Occipital lobe (tissue), 2 donors: ENCODE data around the gene SMIM23. TPM values are rescaled to one million over a fixed set of nuclear protein-coding genes. Genes with fewer than 3 reads are reported as not detected.

ENCODE experiments used
- DNase-seq: peaks from one replicate; lab custom pipeline; 2025; lab: John Stamatoyannopoulos, UW
- total RNA-seq: library from RNA; depleted of rRNA; stranded (reverse); fragments of >200 nt; gene quantifications from one replicate; pipeline ENCODE4 v1.2.3, GENCODE V29; 2014

The SMIM23 gene
- total RNA-seq, 1 donor from 2014 or later: not detected

GRCh38 chr5:171813813-171814490 lies 28.3 kb downstream of the SMIM23 start:
- no peak for DNase-seq

DNA sequence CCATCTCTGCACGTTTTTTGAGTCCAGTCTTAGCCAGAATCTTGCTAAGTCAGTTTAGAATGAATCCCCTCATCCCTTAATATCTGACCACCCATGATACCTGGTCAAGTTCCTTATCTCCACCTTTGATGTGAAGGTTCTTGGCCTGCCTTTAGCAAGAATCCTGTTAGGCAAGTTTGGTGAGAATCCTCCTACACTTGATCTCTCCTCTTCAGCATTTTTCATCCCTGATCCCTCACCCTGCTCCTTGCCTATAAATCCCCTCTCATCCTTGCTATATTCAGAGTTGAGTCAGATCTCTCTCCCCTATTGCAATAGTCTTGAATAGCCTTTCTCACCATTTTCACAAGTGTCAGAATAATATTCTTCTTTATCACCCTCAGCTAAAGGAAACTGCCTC lies 31.0 kb downstream of the SMIM23 start:
- no peak for DNase-seq

GRCh38 chr5:171820561-171820960 lies 34.9 kb downstream of the SMIM23 start:
- no peak for DNase-seq

GRCh38 chr5:171821286-171821685 lies 35.7 kb downstream of the SMIM23 start:
- no peak for DNase-seq

DNA sequence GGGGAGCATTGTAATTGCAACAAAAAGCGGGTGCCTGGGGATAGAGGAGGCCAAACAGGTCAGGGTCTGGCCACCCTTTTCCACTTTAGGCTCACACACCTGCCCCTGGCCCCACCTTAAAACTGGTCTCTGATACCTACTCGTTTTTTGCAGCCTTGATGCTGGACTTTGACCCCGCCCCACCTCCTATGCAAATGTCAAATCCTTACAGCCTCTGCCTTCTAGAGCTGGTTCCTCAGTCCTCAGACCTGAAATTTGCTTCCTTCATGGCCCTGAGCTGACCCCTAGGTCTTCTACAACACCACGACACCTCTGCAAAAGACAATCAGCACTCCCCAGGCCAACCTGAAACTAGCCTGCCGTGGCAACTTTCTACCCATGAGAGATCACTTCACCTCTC lies 37.7 kb downstream of the SMIM23 start:
- no peak for DNase-seq

- DNase-seq: no peak
Measured at GRCh38 chr5:171825051-171825450, 39.4 kb downstream of the SMIM23 start.

GRCh38 chr5:171826132-171826531 lies 40.5 kb downstream of the SMIM23 start:
- DNase-seq: no peak

- DNase-seq: no peak
Measured at GRCh38 chr5:171827162-171827561, 41.5 kb downstream of the SMIM23 start.

DNA sequence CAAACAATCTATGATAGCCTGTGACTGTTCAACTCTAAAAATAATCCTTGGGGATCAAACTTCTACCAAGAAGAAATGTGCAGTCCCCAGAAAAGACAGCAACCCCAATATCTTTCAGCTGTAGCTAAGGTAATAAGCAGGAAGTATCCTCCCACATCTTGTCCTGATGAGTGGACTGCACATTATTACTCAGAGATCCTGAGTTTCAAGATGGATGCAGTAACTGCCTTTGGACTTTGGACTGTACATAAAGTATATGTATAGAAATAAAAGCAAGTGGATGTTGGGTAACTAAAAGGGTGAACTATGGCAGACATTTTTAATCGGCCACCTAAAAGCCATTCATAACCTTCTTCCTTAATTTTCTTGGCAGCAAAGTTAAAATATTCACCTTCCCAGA lies 45.1 kb downstream of the SMIM23 start:
- DNase-seq: no peak

- no peak for DNase-seq
Measured at GRCh38 chr5:171832775-171833174, 47.2 kb downstream of the SMIM23 start.

DNA sequence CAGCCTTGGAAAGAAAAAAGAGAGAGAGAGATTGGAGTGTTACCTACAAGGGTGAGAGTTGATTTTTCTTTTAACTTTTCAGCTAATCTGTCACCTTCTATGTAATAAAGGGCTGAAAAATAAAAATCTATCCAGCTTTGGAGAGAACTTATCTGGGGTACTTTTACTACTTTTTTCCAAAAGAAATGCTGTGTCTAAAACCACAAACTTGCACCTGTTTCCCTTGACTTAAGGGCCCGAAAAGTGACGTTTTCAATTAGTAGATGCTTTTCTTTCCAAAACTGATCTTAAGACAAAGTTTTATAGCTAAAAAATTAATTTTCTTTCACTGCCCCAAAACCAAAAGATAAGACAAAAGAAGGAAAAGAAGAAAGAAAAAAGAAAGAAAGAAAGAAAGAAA lies 48.8 kb downstream of the SMIM23 start:
- no peak for DNase-seq

DNA sequence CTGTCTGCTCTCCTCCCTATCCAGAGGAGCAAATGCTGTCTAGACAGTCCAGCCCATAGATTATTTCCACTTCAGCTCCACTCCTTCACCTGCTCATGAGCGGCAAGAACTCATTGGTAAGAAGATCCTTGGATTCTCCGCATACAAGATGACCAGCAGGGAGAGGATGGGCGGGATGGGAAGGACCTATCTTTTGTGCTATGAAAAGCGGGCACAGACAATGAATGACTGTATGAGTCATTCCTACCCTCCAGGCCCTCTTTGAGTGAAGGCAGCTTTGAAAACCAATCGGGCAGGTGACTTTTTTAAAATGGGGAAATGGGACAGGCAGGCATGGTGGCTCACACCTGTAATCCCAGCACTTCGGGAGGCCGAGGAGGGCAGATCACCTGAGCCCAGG lies 49.4 kb downstream of the SMIM23 start:
- DNase-seq: no peak

DNA sequence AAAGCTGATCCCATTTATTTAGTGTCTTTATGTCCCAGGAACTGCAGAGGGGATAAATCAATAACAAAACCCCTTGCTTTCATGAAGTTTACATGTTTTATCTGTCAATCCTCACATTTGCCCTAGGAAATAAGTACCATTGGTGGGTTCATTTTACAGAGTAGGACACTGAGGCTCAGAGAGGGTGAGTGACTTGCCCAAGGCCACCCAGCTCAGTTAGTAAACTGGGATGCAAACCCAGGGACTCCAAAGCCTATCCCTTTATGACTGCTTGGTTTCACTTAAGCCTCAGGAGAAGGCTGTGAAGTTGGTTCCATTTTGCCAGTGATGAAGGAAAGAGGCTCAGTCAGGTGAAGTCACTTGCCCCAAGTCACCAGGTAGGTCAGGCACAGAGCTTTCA lies 51.9 kb downstream of the SMIM23 start:
- DNase-seq: no peak

DNA sequence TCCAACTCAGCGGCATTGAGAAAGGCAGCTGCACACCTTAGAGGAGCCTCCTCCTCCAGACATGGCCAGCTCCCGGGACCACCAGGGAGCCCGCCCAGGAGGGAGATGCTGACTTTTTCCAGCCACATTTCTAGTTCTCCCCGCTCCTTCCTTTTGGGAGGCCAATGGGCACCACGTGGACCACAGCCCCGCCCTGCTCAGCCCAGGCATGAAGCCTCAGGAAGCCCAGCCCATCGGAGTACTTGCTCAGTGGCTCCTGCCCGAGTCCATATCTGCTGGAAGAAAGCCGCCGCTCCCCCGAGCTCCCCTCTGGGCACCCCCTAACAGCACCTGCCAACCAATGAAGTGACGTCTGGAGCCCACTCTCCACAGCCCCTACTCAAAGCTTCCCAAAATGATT lies 52.4 kb downstream of the SMIM23 start:
- no peak for DNase-seq

DNA sequence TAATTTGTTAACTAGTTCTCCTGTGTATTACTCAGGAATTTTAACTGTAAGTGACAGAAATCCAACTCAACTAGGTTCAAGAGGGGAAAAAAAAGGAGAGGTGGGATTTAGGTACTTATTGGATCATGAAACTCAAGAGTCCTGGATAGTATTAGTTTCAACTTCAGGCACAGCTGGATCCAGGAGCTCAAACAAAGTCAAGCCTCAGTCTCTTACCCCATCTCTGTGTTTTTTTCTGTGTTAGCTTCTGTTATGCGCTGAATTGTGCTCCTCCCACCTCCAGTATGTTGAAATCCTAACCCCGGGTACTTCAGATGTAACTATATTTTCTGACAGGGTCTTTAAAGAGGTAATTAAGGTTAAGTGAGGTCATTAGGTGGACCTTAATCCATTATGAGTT lies 53.5 kb downstream of the SMIM23 start:
- DNase-seq: no peak

DNA sequence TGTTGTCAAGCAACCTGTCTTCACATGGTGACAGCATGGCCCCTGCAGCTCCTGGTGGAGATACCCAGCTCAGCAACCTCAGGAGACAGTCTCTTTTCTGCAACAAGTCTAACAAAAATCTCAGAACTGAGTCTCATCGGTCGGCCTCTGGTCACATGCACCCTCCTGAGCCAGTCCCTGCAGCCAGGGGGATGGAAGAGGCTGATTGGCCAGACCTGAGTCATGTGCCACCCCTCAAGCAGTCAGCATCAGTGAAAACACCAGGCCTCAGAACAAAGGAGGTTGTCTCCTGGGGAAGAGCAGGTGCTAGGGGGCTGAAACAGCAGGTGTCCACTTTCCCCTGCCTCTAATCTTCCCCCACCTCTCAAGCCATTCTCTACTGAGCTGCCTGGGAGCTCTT lies 54.4 kb downstream of the SMIM23 start:
- no peak for DNase-seq

Other genes with a start within 250 kb of the SMIM23 start
- gene FBXW11, start 220.8 kb downstream of the SMIM23 start, total RNA-seq: 162 TPM